ENCODE results near the gene KNDC1.

KNDC1 gene

DNA sequence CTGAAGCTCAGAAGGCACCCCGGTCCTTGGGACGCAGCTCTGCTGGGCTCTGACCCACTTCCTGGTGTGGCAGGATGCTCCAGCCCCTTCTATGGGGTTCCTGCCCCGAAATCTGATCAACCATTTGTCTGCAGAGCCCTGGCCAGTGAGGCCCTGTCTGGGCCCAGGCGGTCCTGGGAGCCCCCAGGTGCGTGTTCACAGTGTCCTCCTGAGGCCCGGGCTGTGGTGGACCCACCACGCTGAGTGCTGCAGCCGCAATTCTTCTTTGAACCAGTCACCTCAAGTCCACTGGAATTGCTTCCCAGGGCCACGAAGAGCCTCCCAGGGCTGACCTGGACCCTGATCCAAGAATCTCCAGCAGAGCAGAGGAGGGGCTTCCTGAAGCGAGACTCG is 19.1 kb downstream of the KNDC1 start:
- no peak for DNase-seq (ENCODE audit: low read depth)

- DNase-seq (ENCODE audit: low read depth) = no peak
Measured at GRCh38 chr10:133179651-133180050, 19.6 kb downstream of the KNDC1 start.

DNA sequence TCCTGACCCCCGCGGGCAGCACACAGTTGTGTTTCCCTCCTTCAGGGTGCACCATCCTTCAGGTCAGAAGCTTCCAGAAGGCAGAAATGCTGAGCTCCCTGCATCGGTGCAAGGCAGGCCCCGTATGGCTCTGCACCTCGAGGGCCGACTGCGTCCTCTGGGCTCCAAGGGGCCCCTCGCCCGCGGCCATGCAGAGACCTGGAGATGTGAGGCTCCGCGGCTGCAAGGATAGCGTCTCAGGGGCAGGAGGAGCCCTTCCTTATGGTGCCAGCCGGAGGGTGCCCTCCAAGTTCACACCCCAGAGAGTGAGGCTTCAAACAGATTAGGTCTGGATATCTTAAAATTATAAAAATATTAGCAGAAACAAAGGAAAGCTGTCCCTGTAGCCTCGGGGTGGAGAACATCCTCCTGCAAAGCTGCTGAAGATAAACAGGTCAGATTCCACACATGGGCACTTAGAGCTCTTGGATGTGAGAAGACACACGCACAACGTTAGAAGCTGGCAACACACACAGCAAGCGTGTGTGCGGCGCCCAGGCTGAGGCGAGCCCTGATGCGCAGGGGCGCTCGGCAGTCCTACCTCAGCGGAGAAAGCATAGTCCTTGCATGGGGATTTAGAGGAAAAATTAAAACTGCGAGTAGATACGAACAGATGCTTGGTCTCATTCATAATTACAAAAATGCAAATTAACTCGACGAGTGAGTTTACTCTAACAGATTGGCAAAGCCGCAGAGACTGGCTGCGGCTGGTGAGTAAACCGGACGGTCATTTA is 20.4 kb downstream of the KNDC1 start:
- DNase-seq (ENCODE audit: low read depth) = no peak

- DNase-seq (ENCODE audit: low read depth) = no peak
Measured at GRCh38 chr10:133180965-133181639, 21.1 kb downstream of the KNDC1 start.

- DNase-seq (ENCODE audit: low read depth) = no peak
Measured at GRCh38 chr10:133182190-133182589, 22.2 kb downstream of the KNDC1 start.

DNA sequence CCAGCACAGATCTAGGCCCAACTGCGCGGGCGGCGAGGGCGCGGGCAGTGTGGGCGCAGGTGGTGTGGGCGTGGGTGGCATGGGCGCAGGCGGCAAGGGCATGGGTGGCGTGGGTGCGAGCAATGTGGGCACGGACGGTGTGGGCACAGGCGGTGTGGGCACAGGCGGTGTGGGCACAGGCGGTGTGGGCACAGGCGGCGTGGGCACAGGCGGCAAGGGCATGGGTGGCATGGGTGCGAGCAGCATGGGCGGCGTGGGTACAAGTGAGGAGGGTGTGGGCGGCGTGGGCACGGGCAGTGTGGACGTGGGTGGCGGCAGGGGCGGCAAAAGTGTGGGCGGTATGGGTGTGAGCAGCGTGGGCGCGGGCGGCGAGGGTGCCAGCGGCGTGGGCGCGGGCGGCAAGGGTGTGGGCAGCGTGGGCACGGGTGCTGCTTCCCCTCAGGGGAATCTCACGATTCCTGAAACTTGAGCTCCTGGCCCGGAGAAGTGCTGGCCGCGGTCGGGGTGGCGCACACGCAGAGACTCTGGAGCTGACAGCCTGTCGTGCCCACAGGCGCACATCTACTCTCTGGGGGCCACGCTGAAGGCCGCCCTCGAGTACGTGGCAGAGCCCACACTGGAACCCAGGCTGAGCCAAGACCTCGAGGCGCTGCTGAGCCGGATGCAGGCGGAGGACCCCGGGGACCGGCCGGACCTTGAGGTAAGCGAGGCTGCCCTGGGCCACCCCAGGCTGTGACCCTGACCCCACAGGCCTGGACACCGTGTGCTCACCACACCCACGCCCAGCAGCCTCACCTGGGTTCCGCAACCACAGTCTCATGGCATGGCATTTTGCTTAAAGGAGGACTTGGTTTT is 23.0 kb downstream of the KNDC1 start:
- DNase-seq (ENCODE audit: low read depth) = no peak

DNA sequence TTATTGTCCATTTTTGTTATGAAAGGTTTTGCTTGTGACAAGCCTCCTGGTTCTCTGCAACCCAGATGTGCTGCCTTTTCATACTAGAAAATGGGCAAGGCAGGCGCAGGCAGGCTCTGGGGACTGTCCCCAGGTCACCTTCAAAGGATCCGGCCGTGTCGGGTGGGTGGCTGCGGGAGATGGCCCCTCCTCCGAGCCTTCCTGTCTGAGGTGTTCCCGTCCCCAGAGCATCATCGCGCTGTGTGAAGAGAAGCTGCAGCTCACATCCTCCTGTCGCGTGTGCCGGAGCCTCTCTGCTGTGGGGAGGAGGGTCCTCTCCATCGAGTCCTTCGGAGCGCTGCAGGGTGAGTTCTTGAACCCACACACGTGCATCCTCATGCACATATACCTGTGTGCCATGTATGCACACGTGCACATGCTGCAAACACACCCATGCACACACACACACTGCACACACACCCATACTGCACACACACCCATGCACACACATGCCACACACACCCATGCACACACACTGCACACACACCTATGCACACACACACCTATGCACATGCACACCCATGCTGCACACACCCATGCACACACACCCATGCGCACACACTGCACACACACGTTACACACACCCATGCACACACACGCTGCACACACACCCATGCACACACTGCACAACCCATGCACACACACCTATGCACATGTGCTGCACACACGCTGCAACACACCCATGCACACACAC is 23.8 kb downstream of the KNDC1 start:
- no peak for DNase-seq (ENCODE audit: low read depth)

DNA sequence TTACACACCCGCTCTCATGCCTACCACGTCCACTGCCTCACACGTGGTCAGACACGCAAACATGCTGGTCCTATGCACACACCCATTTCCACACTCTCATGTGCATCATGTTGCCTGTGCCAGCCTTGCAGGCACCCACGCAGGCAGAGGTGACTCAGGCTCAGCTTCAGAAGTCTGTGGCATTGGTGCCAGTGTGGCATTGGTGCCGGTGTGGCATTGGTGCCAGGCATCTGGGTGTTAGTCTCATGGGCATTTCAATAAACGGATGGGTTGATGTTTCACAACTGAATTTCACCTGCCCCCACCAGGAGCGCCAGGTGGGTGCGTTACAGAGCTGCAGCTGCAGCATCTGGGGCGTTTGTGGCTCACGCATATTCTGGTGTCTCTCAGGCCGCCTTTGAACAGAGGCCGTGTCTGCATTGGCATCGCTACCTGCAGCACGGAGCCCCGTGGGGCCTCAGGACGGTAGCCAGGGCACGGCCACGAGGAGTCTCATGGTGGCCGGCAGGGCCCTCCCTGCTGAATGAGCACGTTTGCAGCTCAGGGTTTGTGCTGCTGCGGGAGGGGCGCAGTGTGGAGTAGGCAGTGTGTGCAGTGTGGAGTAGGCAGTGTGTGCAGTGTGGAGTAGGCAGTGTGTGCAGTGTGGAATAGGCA is 24.7 kb downstream of the KNDC1 start:
- no peak for DNase-seq (ENCODE audit: low read depth)

- no peak for DNase-seq (ENCODE audit: low read depth)
Measured at GRCh38 chr10:133185421-133185820, 25.4 kb downstream of the KNDC1 start.

GRCh38 chr10:133185916-133186315 is 25.9 kb downstream of the KNDC1 start:
- no peak for DNase-seq (ENCODE audit: low read depth)

DNA sequence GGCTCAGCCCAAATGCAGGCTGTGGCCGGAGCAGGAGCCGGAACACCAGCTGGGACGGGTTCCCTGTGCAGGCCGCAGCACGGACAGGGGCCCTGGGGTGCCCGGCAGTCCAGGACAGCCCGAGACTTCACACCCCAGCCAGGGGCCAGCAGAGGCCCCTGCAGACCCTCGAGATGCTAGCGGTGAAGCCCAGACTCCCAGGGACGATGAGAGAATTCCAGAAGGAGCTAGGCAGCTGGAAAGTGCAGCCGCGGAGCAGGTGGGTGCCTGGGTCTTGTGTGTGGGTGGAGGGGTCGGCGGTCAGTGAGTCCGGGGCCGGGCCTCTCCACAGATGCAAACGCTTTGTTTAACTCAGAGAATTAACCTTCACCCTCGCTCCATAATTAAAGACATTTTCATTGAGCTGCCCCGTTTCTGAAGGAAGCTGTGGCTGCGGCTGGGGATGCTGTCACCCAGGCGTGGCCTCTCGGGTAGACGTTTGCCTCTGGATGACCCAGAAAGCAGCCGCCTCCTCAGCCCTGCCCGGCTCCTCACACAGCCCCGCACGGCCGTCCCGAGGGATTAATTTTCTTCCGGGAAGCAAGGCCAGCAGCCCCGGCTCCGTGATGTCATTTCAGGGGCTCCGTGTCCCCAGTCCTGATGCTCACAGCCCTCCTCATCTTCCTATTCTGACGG is 26.5 kb downstream of the KNDC1 start:
- DNase-seq (ENCODE audit: low read depth) = no peak

DNA sequence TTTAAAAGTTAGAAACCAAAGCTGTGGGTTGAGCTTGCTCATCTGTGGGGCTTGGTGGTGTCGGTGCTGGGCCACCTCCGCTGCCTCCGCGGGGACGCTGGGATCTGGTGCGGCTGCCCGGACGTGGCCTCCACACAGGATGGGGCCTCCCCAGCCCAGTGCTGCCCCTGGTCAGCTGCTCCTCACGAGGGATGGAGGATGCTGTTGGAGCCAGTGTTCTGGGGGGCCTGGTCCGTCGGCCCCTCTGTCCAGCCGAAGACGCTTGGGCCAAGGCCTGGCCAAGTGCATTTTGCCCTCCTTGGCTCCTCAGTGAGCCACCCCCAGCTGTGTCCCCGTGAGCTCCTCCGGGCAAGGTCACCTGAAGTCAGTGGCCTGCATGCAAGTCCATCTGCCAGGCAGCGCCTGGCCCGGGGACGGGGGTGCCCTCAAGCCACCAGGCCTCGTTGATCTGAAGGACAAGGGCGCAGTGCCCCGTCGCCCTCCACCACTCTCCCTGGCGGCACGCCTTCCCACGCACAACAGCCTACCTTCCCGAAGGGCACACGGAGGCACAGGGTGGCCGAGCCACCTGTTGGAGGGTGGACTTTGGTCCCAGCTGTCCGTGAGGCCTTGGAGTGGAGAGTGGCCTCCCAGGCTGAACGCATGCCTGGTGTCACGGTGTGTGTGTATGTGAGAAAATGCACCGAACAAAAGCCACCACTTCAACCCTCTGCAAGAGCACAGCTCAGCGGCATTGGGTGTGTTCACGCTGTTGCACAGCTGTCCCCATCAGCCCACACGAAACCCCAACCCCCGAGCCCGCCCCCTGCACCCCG is 27.3 kb downstream of the KNDC1 start:
- DNase-seq (ENCODE audit: low read depth) = no peak

- DNase-seq (ENCODE audit: low read depth) = no peak
Measured at GRCh38 chr10:133187906-133188681, 28.1 kb downstream of the KNDC1 start.

- DNase-seq (ENCODE audit: low read depth) = no peak
Measured at GRCh38 chr10:133189256-133189655, 29.2 kb downstream of the KNDC1 start.

GRCh38 chr10:133189726-133190125 is 29.7 kb downstream of the KNDC1 start:
- DNase-seq (ENCODE audit: low read depth) = no peak

GRCh38 chr10:133190225-133190624 is 30.2 kb downstream of the KNDC1 start:
- no peak for DNase-seq (ENCODE audit: low read depth)

DNA sequence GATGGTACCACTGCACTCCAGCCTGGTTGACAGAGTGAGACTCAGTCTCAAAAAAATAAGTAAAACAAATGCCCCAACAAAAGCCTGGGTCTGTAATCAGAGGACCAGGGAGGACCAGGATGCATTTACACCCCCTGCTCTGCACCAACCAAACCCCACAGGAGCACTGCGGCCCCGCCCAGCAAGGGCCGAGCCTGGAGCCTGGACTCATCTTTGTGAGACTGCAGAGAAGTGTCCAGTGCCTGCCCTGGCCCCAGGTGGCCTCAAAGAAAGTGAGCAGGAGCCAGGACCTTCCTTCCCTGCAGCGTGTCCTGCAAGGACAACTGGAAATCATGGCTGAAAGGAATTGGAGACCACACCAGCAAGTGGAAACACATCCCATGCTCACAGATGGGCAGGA is 31.6 kb downstream of the KNDC1 start:
- DNase-seq (ENCODE audit: low read depth) = no peak

- no peak for DNase-seq (ENCODE audit: low read depth)
Measured at GRCh38 chr10:133194151-133194550, 34.1 kb downstream of the KNDC1 start.

- DNase-seq (ENCODE audit: low read depth) = no peak
Measured at GRCh38 chr10:133195096-133195495, 35.1 kb downstream of the KNDC1 start.
